PC-3 (cell line): ENCODE measurements around the gene PARD6B. TPM values are rescaled to one million over a fixed set of nuclear protein-coding genes. Genes with fewer than 3 reads are reported as not detected.
"Not testable (repeated sequence)": the region's sequence is repeated elsewhere in the genome, so short reads cannot be mapped to it uniquely, and the experiment has no call there.

Experiments
- ATAC-seq: fragments of 200-7000 bp; cut with Tn5 transposase; 2 replicates; pipeline ENCODE4 v1.9.1; 2020; ENCODE audit warnings: mild to moderate bottlenecking, moderate library complexity
- BruUV-seq: library from RNA; stranded (reverse); fragments of 400-500 nt; replicated peaks from 2 replicates; lab custom pipeline; 2021; lab: Mats Ljungman, UMichigan
- CTCF ChIA-PET: fragments of 300-600 bp; sonication (Branson Sonifier 250); formaldehyde crosslinking; loops from one replicate; lab custom pipeline; 2022; ENCODE audit warnings: antibody characterized with exemption; lab: Charles Lee
- POLR2A ChIA-PET: fragments of 300-600 bp; sonication (Branson Sonifier 250); formaldehyde crosslinking; loops from one replicate; lab custom pipeline; 2022; ENCODE audit warnings: antibody characterized with exemption; ENCODE audit not compliant: unreplicated experiment; lab: Charles Lee
- DNase-seq: peaks from one replicate; pipeline ENCODE4 v3.0.0-alpha.2; 2015
- H2AFZ ChIP-seq: fragments of 300-600 bp; sonication (generic); 2 replicates; pipeline ENCODE4 v1.6.0; 2016; ENCODE audit warnings: antibody characterized with exemption, low read length
- H3F3A ChIP-seq: fragments of 300-600 bp; sonication (generic); one replicate; pipeline ENCODE4 v1.6.0; 2017; ENCODE audit warnings: antibody characterized with exemption, low read length, control low read depth, mild to moderate bottlenecking; ENCODE audit not compliant: unreplicated experiment
- H3K27ac ChIP-seq: fragments of 300-600 bp; sonication (generic); 2 replicates; pipeline ENCODE4 v1.5.1; 2016; ENCODE audit warnings: mild to moderate bottlenecking, low read length
- H3K27me3 ChIP-seq: fragments of 300-600 bp; sonication (generic); 2 replicates; pipeline ENCODE4 v1.6.1; 2016; ENCODE audit warnings: low read length, mixed read lengths
- H3K36me3 ChIP-seq: fragments of 300-600 bp; sonication (generic); 2 replicates; pipeline ENCODE4 v1.6.1; 2016; ENCODE audit warnings: low read depth, mixed run types, low read length, mixed read lengths
- H3K4me1 ChIP-seq: fragments of 300-600 bp; sonication (generic); 2 replicates; pipeline ENCODE4 v1.5.1; 2016; ENCODE audit warnings: low read length; ENCODE audit not compliant: insufficient read depth
- H3K4me2 ChIP-seq: fragments of 300-600 bp; sonication (generic); 2 replicates; pipeline ENCODE4 v1.6.0; 2016; ENCODE audit warnings: low read length
- H3K4me3 ChIP-seq: fragments of 300-600 bp; sonication (generic); 2 replicates; pipeline ENCODE4 v1.5.1; 2016; ENCODE audit warnings: mild to moderate bottlenecking, low read length, mixed read lengths
- H3K79me2 ChIP-seq: fragments of 300-600 bp; sonication (generic); 2 replicates; pipeline ENCODE4 v1.6.1; 2017; ENCODE audit warnings: low read length, mixed read lengths
- H3K9ac ChIP-seq: fragments of 300-600 bp; sonication (generic); 2 replicates; pipeline ENCODE4 v1.6.0; 2016; ENCODE audit warnings: mild to moderate bottlenecking, low read length
- H3K9me2 ChIP-seq: fragments of 300-600 bp; sonication (generic); replicated peaks from 2 replicates; pipeline ENCODE4 v1.6.1; 2016; ENCODE audit warnings: mixed run types, low read length, mixed read lengths
- H3K9me3 ChIP-seq: fragments of 300-600 bp; sonication (generic); 2 replicates; pipeline ENCODE4 v1.6.1; 2016; ENCODE audit warnings: low read length, mixed read lengths
- H4K20me1 ChIP-seq: fragments of 300-600 bp; sonication (generic); 2 replicates; pipeline ENCODE4 v1.6.1; 2016; ENCODE audit warnings: low read length, mixed read lengths
- CTCF ChIP-seq: fragments of 300-600 bp; sonication (generic); conservative IDR thresholded peaks from 2 replicates; pipeline ENCODE4 v1.5.1; 2017; ENCODE audit warnings: antibody characterized with exemption, low read depth, mild to moderate bottlenecking, low read length
- EZH2 ChIP-seq: fragments of 300-600 bp; sonication (generic); IDR thresholded peaks from one replicate; pipeline ENCODE4 v1.6.1; 2017; ENCODE audit warnings: antibody characterized with exemption, mild to moderate bottlenecking, low read length; ENCODE audit not compliant: unreplicated experiment
- EZH2phosphoT487 ChIP-seq: fragments of 300-600 bp; sonication (generic); IDR thresholded peaks from 2 replicates; pipeline ENCODE4 v1.6.1; 2018; ENCODE audit warnings: mild to moderate bottlenecking, antibody characterized with exemption, low read length, borderline replicate concordance
- intact Hi-C: fragments of 100-400 bp; cut with micrococcal nuclease; formaldehyde crosslinking; loops from 2 replicates; pipeline ENCODE4 v1.9.0; 2023
- total RNA-seq: library from RNA; depleted of rRNA; stranded (reverse); fragments of >200 nt; gene quantifications from 2 replicates; pipeline ENCODE4 v1.2.3, GENCODE V29; 2014

PARD6B gene
- total RNA-seq, 1 experiment from 2014 or later = 4.3 TPM

- ChIA-PET POLR2A (interaction anchor here (0.6 kb wide), 1 partner anchor 273 kb away, joined by 3 read pairs; no protein-coding TSS in a partner anchor), CTCF (interaction anchor here (0.7 to 1.5 kb wide), 2 partner anchors 32 to 70 kb away, joined by 4 to 13 read pairs; no protein-coding TSS in a partner anchor)
- Histone ChIP-seq H2AFZ (peak overlapping the region; percentile 56), H3K9ac (no peak overlapping the region), H3K9me2 (no peaks in the 10 kb centered on the region), H3F3A (no peaks in the 10 kb centered on the region), H3K4me3 (peak overlapping the region; percentile 26; the same call in 1 of the 2 replicates), H3K36me3 (no peaks in the 10 kb centered on the region), H3K9me3 (no peaks in the 10 kb centered on the region), H3K4me2 (peak overlapping the region; percentile 65), H3K27ac (peak overlapping the region; percentile 44), H3K27me3 (no peaks in the 10 kb centered on the region), H4K20me1 (no peaks in the 10 kb centered on the region), H3K79me2 (no peaks in the 10 kb centered on the region), H3K4me1 (peaks cover 14% of the 10 kb centered on the region)
- ATAC-seq (peak; percentile 29; the same call in 1 of the 2 replicates), DNase-seq (no peak)
- TF ChIP-seq CTCF = no peak
- TF ChIP-seq EZH2 = no peak
- no peak for TF ChIP-seq EZH2phosphoT487
- intact Hi-C loops = no loop called here
- BruUV-seq = no TSS peak
These were observed 36.1 kb upstream of the PARD6B start for GRCh38 chr20:50695135-50695872.

DNA sequence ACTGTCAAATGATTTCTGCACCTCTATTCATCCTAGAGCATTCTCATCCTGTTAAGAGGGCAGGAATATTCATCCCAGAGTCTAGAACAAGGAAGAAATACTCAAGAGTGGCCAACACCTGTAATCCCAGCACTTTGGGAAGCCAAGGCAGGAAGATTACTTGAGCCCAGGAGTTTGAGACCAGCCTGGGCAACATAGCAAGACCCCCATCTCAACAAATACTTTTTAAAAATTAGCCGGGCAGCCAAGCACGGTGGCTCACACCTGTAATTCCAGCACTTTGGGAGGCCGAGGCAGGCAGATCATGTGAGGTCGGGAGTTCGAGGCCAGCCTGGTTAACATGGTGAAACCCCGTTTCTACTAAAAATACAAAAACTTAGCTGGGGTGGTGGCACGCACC is 33.1 kb upstream of the PARD6B start:
- POLR2A ChIA-PET, H3K27ac ChIP-seq: not testable (repeated sequence)

DNA sequence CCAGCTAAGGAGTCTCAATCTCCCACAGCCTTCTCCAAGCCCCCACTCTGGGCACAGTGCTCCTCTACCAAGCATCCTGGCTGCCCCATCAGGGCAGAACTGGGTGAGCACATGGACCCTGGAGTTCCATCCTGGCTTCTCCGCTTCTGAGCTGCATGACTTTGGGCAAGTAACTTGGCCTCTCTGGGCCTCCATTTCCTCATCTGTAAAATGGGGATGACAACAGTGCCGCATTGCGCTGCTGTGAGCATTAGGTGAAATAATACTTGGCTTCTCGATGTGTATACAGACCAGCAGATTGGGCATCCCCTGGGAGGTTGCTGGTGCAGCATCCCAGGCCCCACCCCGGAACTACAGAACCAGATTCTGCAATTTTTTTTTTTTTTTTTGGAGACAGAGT is 31.7 kb upstream of the PARD6B start:
- BruUV-seq = no TSS peak
- Histone ChIP-seq H3F3A (no peaks in the 10 kb centered on the region), H2AFZ (no peak overlapping the region), H3K27me3 (no peaks in the 10 kb centered on the region), H4K20me1 (no peaks in the 10 kb centered on the region), H3K36me3 (no peaks in the 10 kb centered on the region), H3K4me3 (no peak overlapping the region), H3K9me3 (no peaks in the 10 kb centered on the region), H3K4me2 (no peak overlapping the region), H3K4me1 (peaks cover 9% of the 10 kb centered on the region), H3K9ac (no peak overlapping the region), H3K27ac (no peak overlapping the region), H3K9me2 (no peaks in the 10 kb centered on the region), H3K79me2 (no peaks in the 10 kb centered on the region)
- TF ChIP-seq CTCF (no peak), EZH2phosphoT487 (no peak), EZH2 (no peak)
- intact Hi-C loops = no loop called here
- DNase-seq (no peak), ATAC-seq (no peak)
- ChIA-PET POLR2A (no interaction called here), CTCF (no interaction called here)

More for the DNA sequence above, 33.1 kb upstream of the PARD6B start:
- H3K79me2 ChIP-seq, H3K4me2 ChIP-seq, H3K36me3 ChIP-seq, BruUV-seq, H3K27me3 ChIP-seq, DNase-seq, ATAC-seq, H2AFZ ChIP-seq, H4K20me1 ChIP-seq, H3K9me3 ChIP-seq, intact Hi-C loops, H3K9ac ChIP-seq, H3K4me3 ChIP-seq, H3F3A ChIP-seq, H3K9me2 ChIP-seq, CTCF ChIA-PET: not testable (repeated sequence)
- peaks cover 14% of the 10 kb centered on the region for H3K4me1 ChIP-seq
